ENCODE data around the gene BMAL1.
"Not testable (repeated sequence)": the region's sequence is repeated elsewhere in the genome, so short reads cannot be mapped to it uniquely, and the experiment has no call there.

Gene BMAL1

GRCh38 chr11:13378316-13378715 lies 100.7 kb downstream of the BMAL1 start:
- no peak for DNase-seq (ENCODE audit: extremely low read depth, low read depth)
- no peak for TF ChIP-seq CTCF (IDR thresholded peaks at IDR 0.05; ENCODE audit: low read depth, low read length, missing control alignments)
- no peak overlapping the region for H3K4me3 ChIP-seq (replicated peaks; ENCODE audit: low read depth, low read length)

GRCh38 chr11:13380731-13381130 lies 103.1 kb downstream of the BMAL1 start:
- no peak for DNase-seq (ENCODE audit: extremely low read depth, low read depth)
- TF ChIP-seq CTCF (IDR thresholded peaks at IDR 0.05; ENCODE audit: low read depth, low read length, missing control alignments): no peak
- no peak overlapping the region for H3K4me3 ChIP-seq (replicated peaks; ENCODE audit: low read depth, low read length)

GRCh38 chr11:13382751-13383150 lies 105.2 kb downstream of the BMAL1 start:
- TF ChIP-seq CTCF (IDR thresholded peaks at IDR 0.05; ENCODE audit: low read depth, low read length, missing control alignments): no peak
- H3K4me3 ChIP-seq (replicated peaks; ENCODE audit: low read depth, low read length): no peak overlapping the region
- DNase-seq (ENCODE audit: extremely low read depth, low read depth): no peak

GRCh38 chr11:13384908-13385640 lies 107.5 kb downstream of the BMAL1 start:
- DNase-seq (ENCODE audit: extremely low read depth, low read depth): peak; percentile 15
- no peak overlapping the region for H3K4me3 ChIP-seq (replicated peaks; ENCODE audit: low read depth, low read length)
- TF ChIP-seq CTCF (IDR thresholded peaks at IDR 0.05; ENCODE audit: low read depth, low read length, missing control alignments): peak; percentile 65

GRCh38 chr11:13386567-13386966 lies 109.0 kb downstream of the BMAL1 start:
- no peak for DNase-seq (ENCODE audit: extremely low read depth, low read depth)
- TF ChIP-seq CTCF (IDR thresholded peaks at IDR 0.05; ENCODE audit: low read depth, low read length, missing control alignments): no peak
- no peak overlapping the region for H3K4me3 ChIP-seq (replicated peaks; ENCODE audit: low read depth, low read length)

- no peak overlapping the region for H3K4me3 ChIP-seq (replicated peaks; ENCODE audit: low read depth, low read length)
- no peak for TF ChIP-seq CTCF (IDR thresholded peaks at IDR 0.05; ENCODE audit: low read depth, low read length, missing control alignments)
- DNase-seq (ENCODE audit: extremely low read depth, low read depth): no peak
These were observed 111.2 kb downstream of the BMAL1 start for GRCh38 chr11:13388741-13389140.

GRCh38 chr11:13391217-13391616 lies 113.6 kb downstream of the BMAL1 start:
- TF ChIP-seq CTCF (IDR thresholded peaks at IDR 0.05; ENCODE audit: low read depth, low read length, missing control alignments): no peak
- DNase-seq (ENCODE audit: extremely low read depth, low read depth): no peak
- no peak overlapping the region for H3K4me3 ChIP-seq (replicated peaks; ENCODE audit: low read depth, low read length)

- DNase-seq (ENCODE audit: extremely low read depth, low read depth); H3K4me3 ChIP-seq (replicated peaks; ENCODE audit: low read depth, low read length): not testable (repeated sequence)
These were observed 120.7 kb downstream of the BMAL1 start for GRCh38 chr11:13398335-13398734.

Measured in HFF-Myc (cell line).